GM19043 (cell line): ENCODE data around the gene ITCH.
"Not testable (repeated sequence)": the region's sequence is repeated elsewhere in the genome, so short reads cannot be mapped to it uniquely, and the experiment has no call there.

ENCODE experiments used
- ATAC-seq: cut with Tn5 transposase; IDR thresholded peaks from one replicate; pipeline ENCODE4 v1.9.1; 2021; ENCODE audit warnings: low read depth; ENCODE audit not compliant: unreplicated experiment

The ITCH gene

DNA sequence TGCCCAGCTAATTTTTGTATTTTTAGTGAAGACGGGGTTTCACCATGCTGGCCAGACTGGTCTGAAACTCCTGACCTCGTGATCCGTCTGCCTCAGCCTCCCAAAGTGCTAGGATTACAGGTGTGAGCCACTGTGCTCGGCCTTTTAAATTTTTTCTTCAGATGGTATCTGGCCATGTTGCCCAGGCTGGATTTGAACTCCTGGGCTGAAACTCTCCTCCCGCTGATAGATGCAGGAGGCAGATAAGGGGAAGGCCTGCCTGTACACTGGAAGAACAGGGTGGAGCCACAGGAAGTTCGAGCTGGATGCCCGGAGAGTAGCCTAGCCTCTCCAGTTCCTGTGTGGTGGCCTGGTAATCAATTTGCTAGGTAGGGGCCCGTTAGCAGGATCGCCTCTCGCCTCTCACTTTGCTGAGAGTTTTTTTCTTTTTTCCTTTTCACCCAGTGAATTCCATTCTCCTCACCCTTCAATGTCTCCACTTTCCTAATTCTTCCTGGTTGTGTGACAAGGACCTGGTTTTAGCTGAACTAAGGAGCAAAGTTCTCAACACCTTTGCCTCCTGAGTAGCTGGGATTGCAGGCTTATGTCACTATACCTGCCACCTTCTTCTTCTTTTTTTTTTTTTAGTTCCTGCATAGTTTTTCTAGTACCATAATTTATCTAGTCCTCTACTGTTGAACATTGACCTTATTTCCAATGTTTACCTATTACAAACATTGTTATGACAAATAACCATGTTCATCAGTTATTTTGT is 19.4 kb upstream of the ITCH start:
- no peak for ATAC-seq

DNA sequence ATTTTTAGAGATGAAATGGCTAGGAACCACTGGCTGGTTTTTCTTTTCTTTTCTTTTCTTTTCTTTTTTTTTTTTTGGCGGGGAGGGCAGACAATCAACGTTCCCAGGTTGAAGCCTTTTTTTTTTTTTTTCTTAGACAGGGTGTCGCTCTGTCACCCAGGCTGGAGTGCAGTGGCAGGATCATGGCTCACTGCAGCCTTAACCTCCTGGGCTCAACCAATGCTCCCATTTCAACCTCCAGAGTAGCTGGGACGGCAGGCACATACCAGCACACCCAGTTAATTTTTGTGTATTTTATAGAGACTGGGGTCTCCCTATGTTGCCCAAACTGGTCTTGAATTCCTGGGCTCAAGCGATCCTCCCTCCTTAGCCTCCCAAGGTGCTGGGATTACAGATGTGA is 18.8 kb upstream of the ITCH start:
- ATAC-seq, result no peak

DNA sequence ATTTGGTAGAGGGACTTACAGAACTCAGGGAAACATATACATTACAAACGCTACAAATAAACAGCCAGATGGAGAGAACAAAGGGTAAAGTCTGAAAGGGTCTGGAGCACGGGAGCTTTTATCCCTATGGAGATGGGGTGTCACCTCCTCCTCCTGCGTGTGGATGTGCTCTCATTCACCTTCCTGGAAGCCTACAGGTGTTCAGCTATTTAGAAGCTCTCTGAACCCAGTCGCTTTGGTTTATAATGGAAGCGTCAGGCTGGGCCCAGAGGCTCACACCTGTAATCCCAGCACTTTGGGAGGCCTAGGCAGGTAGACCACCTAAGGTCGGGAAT is 17.7 kb upstream of the ITCH start:
- no peak for ATAC-seq

DNA sequence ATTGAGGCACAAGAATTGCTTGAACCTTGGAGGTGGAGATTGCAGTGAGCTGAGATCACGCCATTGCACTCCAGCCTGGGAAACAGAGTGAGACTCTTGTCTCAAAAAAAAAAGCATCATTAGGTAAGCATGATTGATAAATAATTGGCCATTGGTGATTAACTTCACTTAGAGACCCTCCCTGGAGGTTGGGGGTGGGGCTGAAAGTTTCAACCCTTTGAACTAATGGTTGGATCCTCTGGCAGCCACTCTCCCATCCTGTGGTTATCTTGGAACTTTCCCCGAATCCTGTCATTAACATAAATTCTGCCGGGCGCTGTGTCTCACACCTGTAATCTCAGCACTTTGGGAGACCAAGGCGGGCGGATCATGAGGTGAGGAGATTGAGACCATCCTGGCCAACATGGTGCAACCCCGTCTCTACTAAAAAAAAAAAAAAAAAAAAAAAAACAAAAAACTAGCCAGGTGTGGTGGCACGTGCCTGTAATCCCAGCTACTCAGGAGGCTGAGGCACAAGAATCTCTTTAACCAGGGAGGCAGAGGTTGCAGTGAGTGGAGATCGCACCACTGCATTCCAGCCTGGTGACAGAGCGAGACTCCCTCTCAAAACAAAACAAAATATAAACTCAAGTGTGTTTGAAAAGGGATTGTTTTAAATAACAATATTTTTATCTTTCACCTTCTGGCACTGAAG is 17.1 kb upstream of the ITCH start:
- ATAC-seq, result not testable (repeated sequence)

DNA sequence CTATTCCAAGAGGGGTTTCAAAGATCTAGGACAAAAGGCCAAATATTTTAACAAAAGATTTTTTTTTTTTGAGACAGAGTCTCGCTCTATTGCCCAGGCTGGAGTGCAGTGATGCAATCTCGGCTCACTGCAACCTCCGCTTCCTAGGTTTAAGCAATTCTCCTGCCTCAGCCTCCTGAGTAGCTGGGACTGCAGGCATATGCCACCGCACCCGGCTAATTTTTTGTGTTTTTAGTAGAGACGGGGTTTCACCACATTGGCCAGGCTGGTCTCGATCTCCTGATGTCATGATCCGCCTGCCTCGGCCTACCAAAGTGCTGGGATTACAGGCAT is 16.6 kb upstream of the ITCH start:
- not testable (repeated sequence) for ATAC-seq

DNA sequence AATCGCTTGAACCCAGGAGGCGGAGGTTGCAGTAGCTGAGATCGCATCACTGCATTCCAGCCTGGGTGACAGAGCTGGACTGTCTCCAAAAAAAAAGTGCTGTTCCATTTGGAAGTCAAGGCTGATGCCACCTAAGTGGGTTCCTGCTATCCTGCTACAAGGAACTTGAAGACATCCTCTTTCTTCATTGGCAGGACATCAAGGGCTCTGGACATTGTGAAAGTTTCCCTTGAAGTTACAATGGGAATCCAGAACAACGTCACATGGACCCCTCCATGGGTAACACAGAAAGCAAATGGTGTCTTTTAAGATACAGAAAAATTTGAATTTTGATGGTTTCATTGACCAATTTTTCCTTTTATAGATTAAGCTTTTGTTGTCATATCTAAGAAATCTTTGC is 15.5 kb upstream of the ITCH start:
- ATAC-seq, result no peak

DNA sequence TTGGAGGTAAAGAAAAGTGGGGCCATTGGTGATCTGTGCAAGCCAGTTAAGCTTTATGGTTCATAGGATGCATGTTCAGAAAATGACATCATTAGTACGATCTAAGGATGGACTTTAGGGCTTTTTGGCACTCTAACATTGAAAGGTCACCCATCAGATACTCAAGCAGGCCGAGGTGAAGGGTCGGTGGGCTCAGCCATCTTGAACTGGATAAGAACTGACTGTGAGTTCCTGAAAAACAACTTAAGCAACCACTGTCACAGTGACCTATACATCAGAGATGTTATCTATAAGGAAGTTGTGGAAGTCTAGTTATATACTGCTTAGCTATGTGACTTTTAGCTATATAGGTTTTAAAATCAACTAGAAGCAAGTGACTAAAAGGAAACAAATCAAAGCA is 13.0 kb upstream of the ITCH start:
- no peak for ATAC-seq

DNA sequence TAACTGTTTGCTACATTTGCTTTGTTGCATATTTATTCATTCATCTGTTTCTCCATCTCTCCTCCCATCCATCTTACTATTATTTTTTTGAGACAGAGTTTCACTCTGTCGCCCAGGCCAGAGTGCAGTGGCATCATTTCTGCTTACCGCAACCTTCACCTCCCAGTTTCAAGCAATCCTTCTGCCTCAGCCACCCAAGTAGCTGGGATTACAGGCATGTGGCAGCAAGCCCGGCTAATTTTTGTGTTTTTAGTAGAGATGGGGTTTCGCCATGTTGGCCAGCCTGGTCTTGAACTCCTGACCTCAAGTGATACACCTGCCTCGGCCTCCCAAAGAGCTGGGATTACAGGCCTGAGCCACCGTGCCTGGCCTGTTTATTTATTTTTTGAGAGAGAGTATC is 9.6 kb upstream of the ITCH start:
- not testable (repeated sequence) for ATAC-seq

DNA sequence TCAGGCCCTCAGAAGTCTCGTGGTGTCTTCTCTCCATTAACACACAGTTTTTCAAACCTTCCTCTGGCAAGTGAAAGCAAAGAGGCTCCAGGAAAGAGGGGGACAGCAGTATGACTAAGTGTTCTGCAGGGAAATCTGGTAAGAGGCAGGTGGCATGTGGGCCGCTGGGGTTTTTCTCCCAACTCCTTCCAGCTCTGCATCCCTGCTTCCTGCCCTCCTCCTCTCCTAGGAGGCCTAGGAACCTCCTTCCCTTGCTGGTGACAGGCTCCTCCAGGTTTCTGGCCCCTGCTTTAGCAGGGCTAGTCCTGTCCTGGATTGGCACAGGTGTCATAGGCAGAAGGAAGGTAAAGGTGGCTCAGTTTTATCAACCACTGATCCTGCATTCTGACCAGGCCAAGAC is 7.6 kb upstream of the ITCH start:
- no peak for ATAC-seq

DNA sequence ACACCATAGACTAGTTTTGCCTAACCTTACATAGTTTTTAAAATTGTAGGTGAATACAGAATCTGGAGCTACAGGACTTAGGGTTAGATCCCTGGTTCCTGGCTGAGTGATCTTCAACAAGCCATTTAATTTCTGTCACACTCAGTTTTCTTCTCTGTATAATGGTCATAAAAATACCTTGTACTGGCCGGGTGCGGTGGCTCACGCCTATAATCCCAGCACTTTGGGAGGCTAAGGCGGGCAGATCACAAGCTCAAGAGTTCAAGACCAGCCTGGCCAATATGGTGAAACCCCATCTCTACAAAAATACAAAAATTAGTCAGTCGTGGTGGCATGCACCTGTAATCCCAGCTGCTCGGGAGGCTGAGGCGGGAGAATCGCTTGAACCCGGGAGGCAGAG is 3.3 kb upstream of the ITCH start:
- not testable (repeated sequence) for ATAC-seq

DNA sequence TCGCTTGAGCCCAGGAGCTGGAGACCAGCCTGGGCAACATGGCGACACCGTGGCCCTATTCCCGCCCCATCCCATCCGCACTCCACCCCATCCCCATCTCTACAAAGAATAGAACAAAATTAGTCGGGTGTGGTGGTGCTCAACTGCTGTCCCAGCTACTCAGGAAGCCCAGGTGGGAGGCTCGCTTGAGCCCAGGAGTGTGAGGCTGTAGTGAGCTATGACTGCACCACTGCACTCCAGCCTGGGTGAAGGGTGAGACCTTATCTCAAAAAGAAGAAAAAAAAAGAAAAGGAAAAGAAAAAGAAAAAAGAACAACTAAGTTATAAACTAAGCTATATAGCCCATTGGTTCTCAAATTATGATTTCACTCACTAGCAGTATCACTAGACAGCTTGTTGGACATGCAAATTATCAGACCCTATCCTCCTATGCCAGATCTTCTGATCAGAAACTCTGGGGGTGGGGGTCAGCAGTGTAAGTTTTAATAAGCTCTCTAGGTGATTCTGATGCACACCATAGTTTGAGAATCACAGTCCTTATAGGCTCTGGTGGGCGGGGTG is 491 bp upstream of the ITCH start:
- no peak for ATAC-seq

DNA sequence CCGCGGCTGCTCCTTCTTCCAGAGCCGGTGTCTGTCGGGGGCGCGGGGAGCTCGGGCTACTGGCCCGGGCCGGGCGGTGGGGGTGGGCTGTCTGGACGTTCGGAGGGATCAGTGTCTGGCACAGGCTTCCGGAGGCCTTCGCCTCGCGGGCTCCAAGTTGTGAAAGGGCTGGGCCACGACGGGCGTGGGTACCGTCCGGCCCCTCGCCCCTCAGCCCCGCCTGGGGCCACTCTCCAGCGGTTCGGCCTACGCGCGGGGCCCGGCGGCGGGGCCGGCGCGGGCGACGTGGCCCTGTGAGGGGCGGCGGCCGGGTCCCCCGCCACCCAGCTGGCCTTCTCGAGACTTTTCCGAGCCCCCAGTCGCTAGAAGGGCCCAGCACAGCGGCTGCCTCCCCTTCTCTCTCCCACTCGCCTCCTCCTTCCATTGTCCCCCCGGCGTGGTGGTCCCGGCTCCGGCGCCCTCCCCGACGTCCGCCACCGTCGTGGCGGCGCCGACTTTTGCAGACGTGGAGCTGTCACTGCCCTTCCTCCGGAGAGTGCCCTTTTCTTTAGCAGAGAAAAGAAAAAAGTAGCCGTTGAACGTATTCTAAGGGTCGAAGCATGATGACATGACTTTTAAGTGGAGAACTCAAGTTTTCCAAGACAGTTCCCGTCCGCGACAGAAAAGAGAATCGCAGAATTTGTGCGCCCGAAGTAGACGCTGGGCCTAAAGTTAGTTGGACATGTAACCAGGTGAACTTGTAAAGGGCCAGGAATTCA is 571 bp downstream of the ITCH start:
- ATAC-seq, result peak; percentile 20

DNA sequence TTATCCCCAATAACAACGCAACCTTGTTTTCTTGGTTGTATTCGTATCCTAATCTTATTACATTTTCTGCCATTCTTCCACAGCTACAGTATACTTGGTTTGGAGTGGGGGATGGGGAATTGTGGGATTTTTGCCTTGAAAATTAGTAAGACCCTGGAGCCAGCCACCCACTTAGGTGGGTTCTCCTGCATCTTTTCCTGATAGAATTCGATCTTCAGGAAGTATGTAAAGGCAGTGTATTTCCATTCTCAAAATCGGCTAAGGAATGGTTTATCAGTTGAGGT is 1.1 kb downstream of the ITCH start:
- ATAC-seq, result no peak

DNA sequence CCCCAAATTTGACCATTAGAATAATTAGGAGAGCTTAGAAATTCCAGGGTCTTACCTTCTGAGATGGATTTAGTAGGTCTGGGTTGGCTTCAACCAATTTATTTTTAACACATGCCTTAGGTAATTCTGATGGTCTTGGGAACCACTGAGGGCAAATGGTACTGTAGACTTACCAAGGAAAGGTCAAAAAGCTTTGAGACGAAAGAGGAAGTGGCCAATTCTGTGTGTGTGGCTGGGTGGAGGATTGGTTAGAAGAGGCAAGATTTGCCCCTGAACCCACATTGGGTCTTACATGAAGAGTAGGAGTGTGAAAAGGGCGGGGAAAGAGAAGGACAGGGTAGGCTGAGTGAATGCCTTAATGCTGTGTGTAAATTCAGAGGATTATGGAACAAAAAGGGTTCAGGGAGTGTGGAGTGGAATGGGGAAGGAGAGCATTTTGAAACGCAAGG is 2.7 kb downstream of the ITCH start:
- ATAC-seq, result no peak

DNA sequence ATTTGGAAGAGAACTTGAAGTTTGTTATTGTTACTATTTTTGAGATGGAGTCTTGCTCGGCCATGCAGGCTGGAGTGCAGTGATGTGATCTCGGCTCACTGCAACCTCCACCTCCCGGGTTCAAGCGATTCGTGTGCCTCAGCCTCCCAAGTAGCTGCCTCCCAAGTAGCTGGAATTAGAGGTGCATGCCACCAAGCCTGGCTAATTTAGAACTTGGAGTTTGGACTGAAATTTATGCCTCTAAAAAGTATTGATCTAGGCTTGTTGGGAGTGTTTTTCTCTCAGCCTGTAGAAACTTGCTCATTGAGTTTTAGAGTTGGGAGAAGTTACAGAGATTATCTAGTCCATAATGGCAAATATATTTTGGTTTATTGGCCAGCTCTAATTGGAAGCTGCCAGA is 4.1 kb downstream of the ITCH start:
- ATAC-seq, result no peak

DNA sequence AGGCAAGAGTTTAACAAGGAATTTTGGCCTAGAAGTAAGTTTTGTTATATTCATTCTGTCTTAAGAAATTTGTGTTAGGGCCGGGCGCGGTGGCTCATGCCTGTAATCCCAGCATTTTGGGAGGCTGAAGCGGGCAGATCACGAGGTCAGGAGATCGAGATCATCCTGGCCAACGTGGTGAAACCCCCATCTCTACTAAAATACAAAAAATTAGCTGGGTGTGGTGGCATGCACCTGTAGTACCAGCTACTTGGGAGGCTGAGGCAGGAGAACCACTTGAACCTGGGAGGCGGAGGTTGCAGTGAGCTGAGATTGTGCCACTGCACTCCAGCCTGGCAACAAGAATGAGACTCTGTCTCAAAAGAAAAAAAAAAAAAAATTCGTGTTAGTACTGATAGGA is 4.8 kb downstream of the ITCH start:
- not testable (repeated sequence) for ATAC-seq

DNA sequence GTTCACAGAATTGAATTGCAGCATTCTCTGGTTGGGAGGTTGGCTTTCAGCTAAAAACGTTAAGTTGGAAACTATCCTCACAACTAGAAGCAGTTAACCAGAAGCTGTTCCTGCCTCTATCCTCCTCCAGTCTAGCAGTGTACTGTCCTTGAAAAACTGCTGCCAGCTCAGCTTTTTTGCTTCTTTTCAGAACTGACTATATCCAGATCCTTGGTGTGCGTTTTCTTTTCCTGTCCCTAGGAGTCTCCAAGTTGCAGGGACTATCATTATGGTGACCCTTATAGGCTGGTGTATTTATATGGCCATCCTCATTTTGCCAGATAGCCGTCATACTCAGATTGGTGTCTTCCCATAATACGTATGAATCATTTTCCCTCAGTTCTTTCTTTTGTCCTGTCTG is 5.5 kb downstream of the ITCH start:
- no peak for ATAC-seq

DNA sequence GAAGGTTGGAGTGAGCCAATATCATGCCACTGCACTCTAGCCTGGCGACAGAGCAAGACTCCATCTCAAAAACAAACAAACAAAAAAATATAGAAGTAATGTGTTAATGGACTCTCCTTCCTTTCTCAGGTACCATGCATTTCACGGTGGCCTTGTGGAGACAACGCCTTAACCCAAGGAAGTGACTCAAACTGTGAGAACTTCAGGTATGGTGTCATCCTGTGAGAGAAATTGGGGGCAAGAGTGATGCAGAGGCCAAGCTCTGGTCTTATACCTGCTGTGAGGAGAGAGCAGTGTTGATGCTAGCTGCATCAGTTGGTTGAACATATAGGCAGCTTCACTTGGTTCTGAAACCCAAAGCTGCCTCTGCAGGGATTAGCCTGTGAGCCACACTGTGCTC is 6.2 kb downstream of the ITCH start:
- ATAC-seq, result no peak

DNA sequence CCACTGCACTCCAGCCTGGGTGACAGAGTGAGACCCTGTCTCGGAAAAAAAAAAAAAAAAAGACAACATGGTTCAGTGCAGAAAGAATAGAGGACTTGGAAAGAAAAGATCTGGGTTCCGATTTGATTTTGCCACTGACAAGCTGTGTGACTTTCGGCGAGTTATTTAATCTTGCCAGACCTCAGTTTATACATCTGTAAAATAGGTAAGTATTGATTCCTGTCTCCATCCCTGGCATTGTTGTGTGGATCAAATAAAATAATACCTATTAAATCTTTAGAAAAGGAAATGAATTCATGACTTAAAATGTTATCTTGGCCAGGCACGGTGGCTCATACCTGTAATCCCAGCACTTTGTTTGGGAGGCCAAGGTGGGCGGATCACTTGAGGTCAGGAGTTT is 7.0 kb downstream of the ITCH start:
- ATAC-seq, result no peak

DNA sequence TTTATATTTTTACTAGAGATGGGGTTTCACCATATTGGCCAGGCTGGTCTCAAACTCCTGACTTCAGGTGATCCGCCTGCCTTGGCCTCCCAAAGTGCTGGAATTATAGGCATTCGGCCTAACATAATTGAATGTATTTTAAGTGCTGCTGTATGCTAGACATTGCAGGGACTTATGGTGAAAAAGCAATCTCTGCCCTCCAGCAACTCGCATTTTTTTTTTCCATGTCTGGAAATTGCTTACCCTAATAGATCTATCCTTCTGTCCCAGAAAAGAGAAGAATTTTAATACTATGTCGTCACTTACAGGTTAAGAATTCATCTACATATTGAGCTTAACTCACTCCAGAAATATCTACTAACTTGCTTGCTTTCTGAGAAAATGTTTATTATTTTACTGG is 10.4 kb downstream of the ITCH start:
- ATAC-seq, result no peak

DNA sequence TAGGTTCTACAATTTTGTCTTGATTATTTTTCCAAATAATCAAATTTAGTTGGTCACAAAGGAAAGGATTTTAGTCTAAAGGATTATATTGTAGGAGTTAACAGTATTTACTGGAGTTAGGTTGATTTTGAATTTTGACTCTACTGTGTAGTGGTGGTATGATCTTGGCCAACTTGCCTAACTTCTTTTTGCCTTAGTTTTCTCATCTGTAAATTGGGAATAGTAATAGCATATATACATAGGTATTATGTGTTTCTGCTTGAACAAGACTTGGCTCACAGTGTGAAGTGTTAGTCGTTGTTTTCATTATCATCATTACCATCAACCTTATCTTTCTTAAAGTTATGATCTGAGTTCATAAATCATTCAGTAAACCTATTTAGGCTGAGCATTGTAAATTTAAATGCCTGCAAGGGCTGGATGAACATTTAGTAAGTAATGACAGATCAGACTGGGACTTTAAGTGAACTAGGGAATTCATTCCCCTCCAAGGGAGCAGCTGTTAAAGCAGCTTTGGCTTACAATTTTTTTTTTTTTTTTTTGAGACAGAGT is 11.2 kb downstream of the ITCH start:
- ATAC-seq, result no peak
